NCI-H345 treated with DMSO at 0.1 percent for 48 hours (cell line): ENCODE measurements around the gene DDX24.
A peak's percentile ranks its signal among the peaks of the same experiment; 100 is the strongest.

ENCODE experiments used
- DNase-seq: peaks from one replicate; lab custom pipeline; 2025; ENCODE audit not compliant: unreplicated experiment; lab: John Stamatoyannopoulos, UW

The DDX24 gene

GRCh38 chr14:94018308-94018707 is 62.7 kb downstream of the DDX24 start:
- no peak for DNase-seq

- DNase-seq, result no peak
These were observed 64.5 kb downstream of the DDX24 start for GRCh38 chr14:94016446-94016976.

GRCh38 chr14:94015223-94015622 is 65.8 kb downstream of the DDX24 start:
- no peak for DNase-seq

- DNase-seq, result no peak
These were observed 66.6 kb downstream of the DDX24 start for GRCh38 chr14:94014382-94014781.

- DNase-seq, result peak; percentile 3
These were observed 69.2 kb downstream of the DDX24 start for GRCh38 chr14:94011795-94012194.

- no peak for DNase-seq
These were observed 70.4 kb downstream of the DDX24 start for GRCh38 chr14:94010625-94011024.

GRCh38 chr14:94009767-94010166 is 71.2 kb downstream of the DDX24 start:
- no peak for DNase-seq

GRCh38 chr14:94008234-94008633 is 72.8 kb downstream of the DDX24 start:
- no peak for DNase-seq

GRCh38 chr14:94005324-94006073 is 75.5 kb downstream of the DDX24 start:
- DNase-seq, result no peak

GRCh38 chr14:94004015-94004414 is 77.0 kb downstream of the DDX24 start:
- no peak for DNase-seq

GRCh38 chr14:94003397-94003796 is 77.6 kb downstream of the DDX24 start:
- DNase-seq, result no peak

GRCh38 chr14:94001501-94002396 is 79.3 kb downstream of the DDX24 start:
- DNase-seq, result peak; percentile 50

- no peak for DNase-seq
These were observed 80.0 kb downstream of the DDX24 start for GRCh38 chr14:94001016-94001415.

GRCh38 chr14:94000267-94000666 is 80.7 kb downstream of the DDX24 start:
- DNase-seq, result no peak

- no peak for DNase-seq
These were observed 81.4 kb downstream of the DDX24 start for GRCh38 chr14:93999573-93999972.

GRCh38 chr14:93998871-93999403 is 82.1 kb downstream of the DDX24 start:
- no peak for DNase-seq
